ENCODE results near the gene POU3F3.

Gene POU3F3

DNA sequence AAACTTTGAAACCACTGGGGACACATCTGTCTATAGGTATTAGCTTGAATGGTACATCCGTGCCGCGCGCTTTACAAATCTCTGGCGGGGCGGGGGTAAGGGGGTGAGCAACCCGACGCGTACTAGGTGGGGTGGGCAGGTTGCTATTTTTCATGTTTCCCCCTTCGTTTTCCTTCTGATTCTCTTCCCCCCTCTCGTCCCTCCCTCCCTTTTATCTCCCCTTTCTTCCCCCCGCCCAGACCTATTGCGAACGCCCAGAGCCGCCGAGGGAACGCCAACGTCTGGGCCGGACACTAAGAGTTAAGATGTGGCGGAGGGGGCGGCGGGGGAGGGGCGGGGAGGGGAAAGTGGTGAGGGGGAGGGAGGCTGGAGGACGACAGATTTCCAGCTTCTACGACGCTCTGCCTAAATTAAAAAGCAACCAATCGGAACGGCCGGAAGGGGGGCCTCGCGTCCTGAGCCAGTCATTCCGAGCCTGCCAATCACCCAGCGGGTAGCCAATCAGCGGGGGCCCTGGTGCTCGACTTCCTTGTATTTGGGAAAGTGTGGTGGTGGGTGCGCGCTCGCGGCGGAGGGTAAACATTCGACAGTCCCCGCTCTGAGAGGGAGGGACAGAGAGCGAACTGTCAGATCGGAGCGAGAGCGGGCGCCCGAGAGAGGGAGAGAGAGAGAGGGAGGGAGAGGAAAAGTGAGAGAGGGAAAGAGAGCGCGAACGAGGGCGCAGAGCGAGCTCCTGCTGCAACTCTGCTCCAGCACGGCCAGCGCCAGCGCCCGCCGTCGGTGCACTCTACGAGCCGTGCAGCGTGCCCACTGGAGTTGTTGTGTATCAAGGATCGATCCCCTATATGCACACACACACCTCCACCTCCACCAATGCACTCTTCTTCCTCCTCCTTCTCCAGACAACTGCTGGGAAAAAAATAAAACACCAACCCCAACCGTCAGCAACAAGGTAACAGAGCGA lies at the start of gene POU3F3:
POU3F3 (plus strand) TSS at position 582 of the 964 bp plus-strand sequence. CDS start 1,396 bp downstream, outside the sequence.
- DNase-seq: no peak

DNA sequence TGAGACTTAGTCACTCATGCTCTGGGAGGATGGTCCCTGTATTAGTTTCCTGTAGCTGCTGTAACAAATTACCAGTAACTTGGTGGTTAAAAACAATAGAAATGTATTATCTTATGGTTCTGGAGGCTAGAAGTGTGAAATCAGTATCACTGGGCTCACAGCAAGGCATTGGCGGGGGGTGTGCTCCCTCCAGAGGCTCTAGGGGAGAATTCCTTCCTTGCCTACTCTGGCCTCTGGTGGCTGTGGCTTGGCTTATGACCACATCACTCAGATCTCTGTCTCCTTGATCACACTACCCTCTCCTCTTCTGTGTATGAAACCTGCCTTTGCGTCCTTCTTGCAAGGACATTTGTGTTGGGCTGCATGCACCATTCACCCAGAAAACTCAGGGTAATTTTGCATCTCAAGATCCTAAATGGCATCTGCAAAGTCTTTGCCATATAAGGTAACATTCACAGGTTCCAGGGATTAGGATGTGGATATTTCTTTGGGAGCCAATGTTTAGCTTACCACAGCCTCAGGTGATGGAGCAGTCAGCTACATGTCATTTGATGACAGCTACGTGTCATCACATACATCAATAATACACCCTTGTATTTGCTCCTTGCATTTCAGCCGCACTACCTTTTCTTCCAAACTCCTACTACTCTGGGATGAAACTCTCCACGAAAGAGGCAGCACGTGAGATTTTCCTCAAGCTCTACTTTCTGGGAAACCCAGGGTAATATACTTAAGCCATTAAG lies 49.6 kb upstream of the POU3F3 start:
- no peak for DNase-seq

GRCh38 chr2:104812286-104812685 lies 41.6 kb upstream of the POU3F3 start:
- no peak for DNase-seq

DNA sequence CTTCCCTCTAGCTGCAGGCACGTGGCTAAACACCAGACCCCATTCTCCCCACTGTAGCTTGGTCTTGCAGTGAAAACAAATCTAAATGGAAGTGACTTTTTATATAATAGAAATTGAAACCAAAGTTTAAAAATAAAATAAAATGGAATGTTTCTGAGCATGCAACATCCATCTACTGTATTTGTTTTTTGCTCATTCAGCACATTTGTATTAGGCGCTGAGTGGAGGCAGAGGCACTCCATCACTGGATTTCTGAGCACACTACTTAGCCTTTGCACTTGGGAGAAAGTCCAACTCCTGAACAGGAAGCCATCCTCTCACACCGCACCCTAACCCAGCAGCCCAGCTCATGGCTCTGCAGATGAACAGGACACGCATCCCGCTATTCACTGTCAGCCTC lies 37.8 kb upstream of the POU3F3 start:
- no peak for DNase-seq

DNA sequence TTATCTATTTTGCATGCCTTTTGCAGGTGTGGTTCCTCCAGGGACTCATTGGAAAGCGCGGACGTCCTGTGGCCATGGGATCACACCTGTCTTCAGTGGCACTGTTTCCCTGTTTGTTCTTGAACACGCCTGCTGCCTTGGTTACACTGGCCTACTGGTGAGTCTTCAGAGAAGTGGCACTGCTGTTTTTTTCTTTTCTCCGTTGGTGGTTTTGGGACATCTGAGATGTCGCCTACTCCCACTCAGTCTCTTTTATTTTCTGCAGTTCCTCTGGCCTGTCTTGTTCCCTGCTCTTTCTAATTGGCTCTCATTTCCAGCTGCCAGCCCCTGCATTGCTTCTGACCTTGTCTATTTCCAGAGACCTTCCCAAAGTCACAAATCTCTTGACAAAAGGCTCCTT lies 35.7 kb upstream of the POU3F3 start:
- no peak for DNase-seq

DNA sequence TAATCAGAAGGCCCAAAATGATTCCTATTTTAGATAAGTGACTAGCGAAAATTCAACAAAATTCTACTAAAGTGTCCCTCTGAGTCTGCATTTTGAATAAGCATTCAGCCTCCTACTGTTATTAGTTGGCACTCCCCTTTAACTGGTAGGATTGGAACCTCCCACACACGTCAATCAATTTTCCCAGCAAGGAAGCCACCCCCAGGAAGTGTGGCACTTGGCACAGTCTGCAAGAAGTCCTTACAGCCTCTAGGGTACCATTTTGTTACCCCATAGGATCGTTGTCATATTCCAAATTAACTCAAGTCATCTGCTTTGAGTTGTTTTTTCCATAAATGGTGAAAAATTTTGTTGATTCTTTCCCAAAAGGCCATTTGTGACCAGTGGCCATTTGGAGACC lies 33.8 kb upstream of the POU3F3 start:
- no peak for DNase-seq

DNA sequence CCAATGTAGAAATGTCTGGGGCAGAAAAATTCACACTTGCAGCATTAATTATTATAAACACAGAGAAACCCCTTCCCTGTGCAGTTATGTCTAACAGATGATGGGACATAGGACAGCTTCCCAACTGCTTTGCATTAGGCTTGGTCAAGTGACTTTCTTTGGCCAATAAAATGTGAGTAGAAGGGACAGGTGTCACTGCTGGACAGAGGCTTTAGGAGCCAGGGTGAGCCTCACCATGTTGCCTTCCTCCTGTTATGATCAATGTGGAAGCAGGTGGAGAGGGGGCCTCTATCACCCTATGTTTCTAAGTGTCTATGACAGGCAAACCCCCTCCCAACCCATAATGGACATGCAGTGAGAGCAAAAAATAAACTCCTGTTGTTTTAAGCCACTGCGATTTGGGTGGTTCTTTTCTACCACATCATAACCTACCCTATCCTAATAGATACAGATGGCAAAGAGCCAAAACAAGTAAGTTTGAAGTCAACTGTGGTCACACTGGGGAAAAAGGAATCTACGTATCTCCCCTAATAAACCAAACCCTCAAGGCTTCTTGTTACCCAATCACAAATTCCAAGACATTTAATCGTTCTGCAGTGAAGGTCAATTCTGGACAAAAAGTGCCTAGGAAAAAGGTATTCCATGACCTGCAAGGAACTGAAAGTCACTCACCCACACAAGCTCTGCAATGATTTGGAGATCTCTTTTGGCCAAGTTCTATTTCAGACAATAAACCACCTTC lies 28.6 kb upstream of the POU3F3 start:
- no peak for DNase-seq

GRCh38 chr2:104826016-104826415 lies 27.9 kb upstream of the POU3F3 start:
- DNase-seq: no peak

DNA sequence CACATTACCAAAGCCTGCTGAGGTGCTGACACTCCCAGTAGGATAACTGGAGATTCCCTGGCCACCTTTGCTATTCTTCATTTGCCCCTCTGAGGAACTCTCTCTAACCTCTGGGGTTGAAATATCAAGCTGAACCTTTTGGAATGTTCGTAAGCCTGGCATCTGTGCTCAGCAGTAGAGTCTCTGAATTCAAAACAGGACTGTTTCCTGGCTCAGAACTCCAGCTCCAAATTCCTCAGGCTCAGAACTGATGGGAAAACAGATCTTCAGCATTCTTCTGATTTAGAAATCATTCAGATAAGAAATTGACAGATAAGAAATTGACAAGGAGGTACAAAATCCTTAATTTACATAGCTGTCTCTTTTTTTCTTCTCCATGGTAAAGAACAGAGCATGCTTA lies 22.2 kb upstream of the POU3F3 start:
- DNase-seq: no peak

- DNase-seq: no peak
Observed at GRCh38 chr2:104834431-104835153, 19.3 kb upstream of the POU3F3 start.

GRCh38 chr2:104836265-104836664 lies 17.6 kb upstream of the POU3F3 start:
- no peak for DNase-seq

GRCh38 chr2:104836841-104837240 lies 17.1 kb upstream of the POU3F3 start:
- DNase-seq: no peak

DNA sequence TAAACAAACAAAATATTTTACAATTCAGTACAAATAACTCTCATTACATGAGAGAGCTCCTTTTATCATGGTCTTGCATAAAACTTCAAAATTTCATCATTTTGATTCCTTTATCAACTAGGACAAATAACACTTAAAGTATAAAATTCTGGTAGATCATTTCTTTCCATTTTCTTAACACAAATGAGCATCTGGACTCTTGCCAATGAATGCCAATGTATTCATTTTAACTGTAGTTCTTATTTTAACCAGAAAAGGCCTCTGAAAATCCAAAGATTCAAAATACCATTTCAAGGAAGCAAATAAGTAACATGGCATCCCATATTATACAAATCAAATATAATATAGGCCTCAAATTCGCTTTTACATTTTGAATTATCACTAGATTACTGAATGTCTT lies 13.8 kb upstream of the POU3F3 start:
- no peak for DNase-seq

DNA sequence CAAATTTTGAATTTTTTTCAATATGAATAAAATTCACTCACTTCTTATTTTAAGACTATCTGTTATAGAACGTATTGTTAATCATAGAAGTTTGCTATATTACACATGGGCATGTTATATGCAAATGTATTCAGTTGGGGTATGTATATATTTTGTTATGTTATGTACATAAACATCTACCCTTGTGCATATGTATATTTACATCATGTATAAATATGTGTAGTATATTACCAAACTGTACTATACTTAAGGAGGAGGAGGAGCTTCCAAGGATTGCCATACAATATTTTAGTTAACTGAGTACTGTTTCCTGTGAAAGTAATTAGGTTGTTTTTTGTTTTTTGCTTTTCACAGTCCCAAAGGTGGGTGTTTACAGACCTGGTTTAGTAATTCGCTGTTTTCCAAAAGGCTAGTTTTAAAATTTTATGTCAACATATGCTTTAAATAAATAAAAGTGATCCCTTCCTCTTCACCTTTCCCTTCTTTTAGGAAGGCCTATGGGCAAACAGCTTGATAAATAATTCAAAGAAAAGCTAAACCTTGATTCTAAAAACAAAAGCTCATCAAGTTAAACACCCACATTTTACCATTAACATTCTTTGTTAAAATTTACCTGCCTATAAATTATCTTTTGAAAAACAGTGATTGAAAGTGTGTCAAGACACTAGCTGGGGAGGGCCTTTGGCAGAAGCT lies 12.9 kb upstream of the POU3F3 start:
- no peak for DNase-seq

DNA sequence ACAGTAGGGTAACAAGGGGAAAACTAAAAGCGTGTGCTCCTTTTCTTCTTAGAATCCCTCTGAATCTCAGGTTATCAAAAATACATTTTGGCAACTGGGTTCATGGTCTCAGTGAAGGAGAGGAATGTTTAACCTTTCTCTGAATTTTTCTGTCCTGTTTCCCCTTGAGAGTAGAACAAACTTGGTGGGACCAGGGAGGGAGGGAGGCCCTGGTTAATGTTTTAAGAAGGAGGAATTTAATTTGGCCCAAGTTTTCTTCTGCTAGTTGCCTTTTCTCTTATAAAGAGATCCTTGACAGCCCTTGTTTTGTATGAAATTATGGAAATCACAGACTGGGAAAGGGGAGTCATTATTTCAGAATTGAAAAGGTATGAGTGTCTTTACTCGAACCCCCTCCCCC lies 12.2 kb upstream of the POU3F3 start:
- no peak for DNase-seq

GRCh38 chr2:104844807-104845551 lies 8.9 kb upstream of the POU3F3 start:
- DNase-seq: no peak

GRCh38 chr2:104845552-104845931 lies 8.4 kb upstream of the POU3F3 start:
- no peak for DNase-seq

GRCh38 chr2:104845946-104846785 lies 7.7 kb upstream of the POU3F3 start:
- DNase-seq: no peak

DNA sequence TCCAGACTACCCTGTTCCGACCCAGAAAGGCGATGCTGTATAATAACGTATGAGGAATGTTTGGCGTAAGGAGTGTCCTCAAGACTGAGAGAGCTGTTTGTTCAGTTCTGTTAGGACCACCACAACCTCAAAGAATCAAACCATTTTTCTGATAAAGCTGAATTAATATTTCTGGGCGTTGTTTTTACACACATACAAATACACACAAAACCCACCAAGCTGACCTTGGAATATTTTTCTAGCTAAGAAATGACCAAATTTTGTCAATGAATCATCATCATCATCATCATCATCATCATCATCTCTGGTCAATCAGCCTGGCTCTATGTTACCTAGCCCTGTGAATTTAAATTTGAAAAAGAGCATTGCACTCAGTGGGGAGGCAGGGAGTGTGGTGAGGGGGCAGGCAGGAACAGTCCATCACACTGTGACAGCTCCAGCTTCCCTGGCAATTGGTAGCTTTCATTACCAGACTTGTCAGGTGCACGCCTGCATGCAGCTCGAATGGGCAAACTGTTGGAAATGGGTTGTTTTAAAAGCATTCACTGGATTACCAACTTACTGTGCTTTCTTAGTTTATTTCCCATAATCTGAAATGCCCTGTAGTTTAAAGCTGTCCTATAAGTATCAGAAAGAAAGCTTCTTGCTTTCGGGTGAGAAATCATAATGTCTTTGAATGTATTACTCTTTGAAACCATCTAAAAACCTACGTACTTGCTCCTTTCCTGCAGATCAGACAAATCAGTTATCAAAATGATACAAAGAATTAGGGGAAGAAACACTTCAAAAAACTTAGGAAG lies 6.9 kb upstream of the POU3F3 start:
- no peak for DNase-seq

Measured in NCI-H2171 (cell line).